Caco-2 (cell line): ENCODE measurements around the gene HOXA6. TPM values are rescaled to one million over a fixed set of nuclear protein-coding genes. Genes with fewer than 3 reads are reported as not detected.

Source experiments
- BruUV-seq: library from RNA; stranded (reverse); fragments of 400-500 nt; replicated peaks from 2 replicates; lab custom pipeline; 2021; lab: Mats Ljungman, UMichigan
- CTCF ChIA-PET: fragments of 300-600 bp; sonication (Branson Sonifier 250); formaldehyde crosslinking; loops from one replicate; lab custom pipeline; 2022; ENCODE audit warnings: antibody characterized with exemption; lab: Charles Lee
- POLR2A ChIA-PET: fragments of 300-600 bp; sonication (Branson Sonifier 250); formaldehyde crosslinking; loops from one replicate; lab custom pipeline; 2022; ENCODE audit warnings: antibody characterized with exemption; lab: Charles Lee
- DNase-seq, 2 experiments: peaks; one replicate each; pipeline versions ENCODE4 v3.0.0 to v3.0.0-alpha.2; 2020 to 2022
- H3K27me3 ChIP-seq: replicated peaks from 2 replicates; pipeline ENCODE4 v1.6.0; 2011; ENCODE audit warnings: low read length; ENCODE audit not compliant: control insufficient read depth, insufficient read depth
- H3K36me3 ChIP-seq: 2 replicates; pipeline ENCODE4 v1.5.1; 2011; ENCODE audit warnings: low read length; ENCODE audit not compliant: control insufficient read depth, insufficient read depth
- H3K4me1 ChIP-seq: fragments of 250-450 bp; sonication (Bioruptor Pico); 2 replicates; pipeline ENCODE4 v1.5.1; 2020; ENCODE audit warnings: mild to moderate bottlenecking
- H3K4me3 ChIP-seq: 2 replicates; pipeline ENCODE4 v1.5.1; 2011; ENCODE audit warnings: low read depth, mild to moderate bottlenecking, control low read depth, low read length
- H3K9me3 ChIP-seq: fragments of 250-450 bp; sonication (Bioruptor Pico); 2 replicates; pipeline ENCODE4 v1.5.1; 2020; ENCODE audit warnings: mild to moderate bottlenecking, moderate library complexity
- H3K27ac Mint-ChIP-seq: one replicate; pipeline ENCODE4 v1.8.0; 2022; ENCODE audit warnings: mixed read lengths; ENCODE audit not compliant: unreplicated experiment
- H3K27me3 Mint-ChIP-seq: one replicate; pipeline ENCODE4 v1.8.0; 2022; ENCODE audit warnings: mixed read lengths; ENCODE audit not compliant: insufficient read depth, unreplicated experiment
- H3K36me3 Mint-ChIP-seq: one replicate; pipeline ENCODE4 v1.8.0; 2022; ENCODE audit warnings: mild to moderate bottlenecking, mixed read lengths; ENCODE audit not compliant: insufficient read depth, unreplicated experiment
- H3K4me1 Mint-ChIP-seq: one replicate; pipeline ENCODE4 v1.8.0; 2022; ENCODE audit warnings: low read depth, mixed read lengths; ENCODE audit not compliant: unreplicated experiment
- H3K4me3 Mint-ChIP-seq: one replicate; pipeline ENCODE4 v1.8.0; 2022; ENCODE audit warnings: mild to moderate bottlenecking, moderate library complexity, mixed read lengths; ENCODE audit not compliant: unreplicated experiment
- H3K9me3 Mint-ChIP-seq: one replicate; pipeline ENCODE4 v1.8.0; 2022; ENCODE audit warnings: mixed read lengths; ENCODE audit not compliant: unreplicated experiment
- CTCF ChIP-seq, 2 experiments: fragments of 200-600 bp in 1 of 2; IDR thresholded peaks; 1 replicate in 1 of 2; 2 replicates in 1 of 2; pipeline versions ENCODE4 v1.5.1 to v1.8.0; 2011 to 2022; ENCODE audit warnings: antibody characterized with exemption in 1 of 2, control low read depth in 1 of 2, inconsistent platforms in 1 of 2, low read depth in 1 of 2, low read length in 1 of 2, mild to moderate bottlenecking in 1 of 2, moderate library complexity in 1 of 2; ENCODE audit not compliant: insufficient read depth in 1 of 2, severe bottlenecking in 1 of 2, unreplicated experiment in 1 of 2
- intact Hi-C: fragments of 100-400 bp; cut with micrococcal nuclease; formaldehyde crosslinking; loops from one replicate; pipeline ENCODE4 v1.10.0; 2022; ENCODE audit not compliant: unreplicated experiment
- total RNA-seq: library from RNA; stranded (reverse); gene quantifications from 2 replicates; pipeline ENCODE4 v1.2.3, GENCODE V29; 2022

HOXA6 gene
- total RNA-seq, 1 experiment from 2014 or later: 5.6 TPM

DNA sequence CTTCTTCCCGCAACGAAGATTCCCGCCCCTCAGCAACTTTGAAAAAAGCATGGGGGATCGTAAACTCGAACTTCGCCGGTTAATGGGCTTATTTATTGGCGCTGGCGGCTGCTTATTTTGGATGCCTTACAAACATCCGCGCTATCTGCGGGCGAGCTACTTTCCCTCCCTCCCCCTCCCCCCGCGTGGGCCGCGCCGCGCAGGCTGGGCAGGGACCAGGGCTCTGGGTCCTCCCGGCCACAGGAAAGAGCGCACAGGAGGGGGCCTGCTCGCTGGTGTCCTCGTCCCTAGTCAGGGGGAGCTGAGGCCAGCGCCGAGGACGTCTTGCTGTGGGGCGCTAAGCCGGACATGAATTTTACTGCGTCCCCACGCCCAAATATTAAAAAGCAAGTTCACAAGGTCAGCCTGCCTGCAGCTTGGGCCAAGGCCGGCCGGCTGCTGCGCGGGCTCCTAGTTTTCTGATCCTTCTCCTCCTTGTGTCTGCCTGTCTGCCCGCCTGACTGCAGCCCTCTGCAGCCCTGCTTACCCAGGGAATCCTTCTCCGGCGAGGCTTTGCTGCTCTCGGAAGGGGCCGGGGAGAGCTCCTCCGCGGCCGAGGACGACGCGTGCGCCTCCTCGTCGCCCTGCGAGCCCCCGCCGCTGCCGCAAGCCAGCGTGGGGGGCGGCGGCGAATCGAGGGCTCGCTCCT lies 25.4 kb upstream of the HOXA6 start:
- Mint-ChIP-seq H3K4me3 (peak overlapping the region; percentile 74), H3K27ac (no peak overlapping the region), H3K9me3 (no peaks in the 10 kb centered on the region), H3K27me3 (no peaks in the 10 kb centered on the region), H3K4me1 (peaks cover 11% of the 10 kb centered on the region), H3K36me3 (peaks cover 16% of the 10 kb centered on the region)
- TF ChIP-seq CTCF (IDR thresholded peaks at IDR 0.05; ENCODE audit: insufficient read depth in 1 of 2, low read depth in 1 of 2, low read length in 1 of 2, severe bottlenecking in 1 of 2, unreplicated experiment in 1 of 2): no peak
- Histone ChIP-seq H3K36me3 (no peaks in the 10 kb centered on the region), H3K4me1 (peaks cover 12% of the 10 kb centered on the region), H3K9me3 (no peaks in the 10 kb centered on the region), H3K4me3 (peak overlapping the region; percentile 64), H3K27me3 (peaks cover 2% of the 10 kb centered on the region)
- intact Hi-C loops: no loop called here
- BruUV-seq: no TSS peak
- peak; percentile 48 to 54 for DNase-seq
- CTCF ChIA-PET: interaction anchor here (1.1 to 1.6 kb wide), 2 partner anchors 16 to 888 kb away, joined by 4 read pairs; partner anchors contain the start of gene HOXA7
- POLR2A ChIA-PET: interaction anchor here (0.5 kb wide), 1 partner anchor 396 kb away, joined by 3 read pairs; no protein-coding TSS in a partner anchor

- Histone ChIP-seq H3K4me1 (peaks cover 12% of the 10 kb centered on the region), H3K36me3 (no peaks in the 10 kb centered on the region), H3K4me3 (peak overlapping the region; percentile 64; the same call in 1 of the 2 replicates), H3K27me3 (peaks cover 2% of the 10 kb centered on the region), H3K9me3 (no peaks in the 10 kb centered on the region)
- ChIA-PET CTCF (interaction anchor here (1.6 kb wide), 1 partner anchor 887 kb away, joined by 4 read pairs; no protein-coding TSS in a partner anchor), POLR2A (no interaction called here)
- TF ChIP-seq CTCF (IDR thresholded peaks at IDR 0.05; ENCODE audit: insufficient read depth in 1 of 2, low read depth in 1 of 2, low read length in 1 of 2, severe bottlenecking in 1 of 2, unreplicated experiment in 1 of 2): no peak
- peak in 1 of 2 experiments; percentile 36 for DNase-seq
- no TSS peak for BruUV-seq
- no peaks in the 10 kb centered on the region for H3K9me3 Mint-ChIP-seq
- peak overlapping the region; percentile 74 for H3K4me3 Mint-ChIP-seq
- intact Hi-C loops: no loop called here
- H3K27ac Mint-ChIP-seq: peak overlapping the region; percentile 48
- H3K4me1 Mint-ChIP-seq: peaks cover 11% of the 10 kb centered on the region
- H3K27me3 Mint-ChIP-seq: no peaks in the 10 kb centered on the region
- H3K36me3 Mint-ChIP-seq: peaks cover 16% of the 10 kb centered on the region
These were observed 24.8 kb upstream of the HOXA6 start for GRCh38 chr7:27172315-27172774.

DNA sequence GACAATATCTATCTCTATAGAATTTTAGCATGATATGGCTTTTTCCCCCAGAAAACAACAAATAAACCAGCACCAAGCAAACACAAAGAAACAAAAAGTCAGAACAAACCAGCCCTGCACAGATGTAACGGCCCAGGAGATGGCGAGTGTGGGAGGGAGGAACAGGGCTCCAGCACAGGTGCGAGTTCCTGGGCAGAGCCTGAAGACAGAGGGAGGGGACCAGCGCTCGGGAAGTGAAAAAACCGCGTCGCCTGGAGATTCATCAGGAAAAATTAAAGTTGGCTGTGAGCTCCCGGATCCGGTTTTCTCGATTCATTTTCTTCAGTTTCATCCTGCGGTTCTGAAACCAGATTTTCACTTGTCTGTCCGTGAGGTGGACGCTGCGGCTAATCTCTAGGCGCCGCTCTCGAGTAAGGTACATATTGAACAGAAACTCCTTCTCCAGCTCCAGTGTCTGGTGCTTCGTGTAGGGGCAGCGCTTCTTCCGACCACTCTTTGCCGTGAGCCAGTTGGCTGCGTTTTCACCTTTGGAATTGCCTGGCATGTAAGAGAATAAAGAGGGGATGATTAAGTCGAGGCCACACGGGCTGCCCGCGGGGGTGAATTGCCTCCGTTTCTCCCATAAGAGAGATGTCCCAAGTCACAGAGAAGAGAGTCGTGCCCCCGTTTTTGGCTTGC lies 24.2 kb upstream of the HOXA6 start:
- intact Hi-C loops: no loop called here
- H3K9me3 Mint-ChIP-seq: no peaks in the 10 kb centered on the region
- H3K27ac Mint-ChIP-seq: peak overlapping the region; percentile 48
- H3K27me3 ChIP-seq: peaks cover 2% of the 10 kb centered on the region
- H3K4me3 ChIP-seq: no peak overlapping the region
- no peaks in the 10 kb centered on the region for H3K9me3 ChIP-seq
- TSS peak; percentile 27 for BruUV-seq
- no peaks in the 10 kb centered on the region for H3K27me3 Mint-ChIP-seq
- peak in 1 of 2 experiments; percentile 35 for DNase-seq
- peaks cover 12% of the 10 kb centered on the region for H3K4me1 ChIP-seq
- no peaks in the 10 kb centered on the region for H3K36me3 ChIP-seq
- ChIA-PET CTCF (no interaction called here), POLR2A (no interaction called here)
- peak overlapping the region; percentile 74 for H3K4me3 Mint-ChIP-seq
- H3K36me3 Mint-ChIP-seq: peaks cover 16% of the 10 kb centered on the region
- peaks cover 11% of the 10 kb centered on the region for H3K4me1 Mint-ChIP-seq
- TF ChIP-seq CTCF (IDR thresholded peaks at IDR 0.05; ENCODE audit: insufficient read depth in 1 of 2, low read depth in 1 of 2, low read length in 1 of 2, severe bottlenecking in 1 of 2, unreplicated experiment in 1 of 2): no peak
